Measurements from ENCODE around the gene ITGB4. TPM values are rescaled to one million over a fixed set of nuclear protein-coding genes. Genes with fewer than 3 reads are reported as not detected.
A peak's percentile ranks its signal among the peaks of the same experiment; 100 is the strongest.

Gene ITGB4
- 0.15 TPM for total RNA-seq (2013)
- under 1 TPM in 2 of 3 donors, not detected in 1; 0.09 to 0.82 TPM for polyA plus RNA-seq
- 0.08 and 0.14 TPM in 2 replicates for polyA minus RNA-seq
- total RNA-seq: 0.28 to 1.4 (median 0.80) reads per million in 11 experiments

DNA sequence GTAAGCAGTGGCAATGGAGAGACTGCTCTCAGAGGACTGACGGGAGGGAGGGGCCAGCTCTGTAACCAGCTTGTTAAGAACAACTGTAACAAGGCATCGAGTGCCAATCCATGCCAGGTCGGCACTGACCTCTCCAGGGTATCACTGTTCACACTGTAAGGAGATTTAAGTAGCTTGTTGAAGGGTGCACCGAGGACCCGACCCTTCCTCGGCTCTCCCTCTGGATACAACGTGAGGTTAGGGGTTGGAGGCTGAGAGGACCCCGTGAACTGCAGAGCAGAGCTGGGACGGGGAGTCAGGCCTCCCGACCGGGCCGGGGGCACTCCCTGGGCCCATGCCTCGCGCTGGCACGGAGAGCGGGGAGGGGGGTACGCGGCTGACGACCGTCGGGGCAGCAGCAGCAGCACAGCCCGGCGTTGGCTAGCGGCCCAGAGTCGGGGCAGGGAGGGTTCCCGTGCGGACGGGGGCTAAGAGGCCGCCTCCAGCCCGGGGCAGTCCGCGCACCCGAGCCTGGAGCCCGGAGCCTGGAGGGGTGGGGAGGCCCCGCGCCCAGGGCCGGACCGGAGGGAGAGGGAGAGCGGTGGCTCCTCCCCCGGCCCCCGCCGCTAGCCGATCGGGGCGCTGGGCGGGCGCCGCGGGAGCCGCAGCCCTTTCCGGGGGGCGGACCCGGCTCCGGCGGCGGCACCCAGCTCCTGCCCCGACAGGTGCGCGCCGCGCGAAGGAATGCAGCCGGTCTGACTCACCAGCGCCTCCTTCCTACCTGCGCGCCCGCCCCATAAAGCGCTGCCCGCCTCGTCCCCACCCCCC, at the start of gene ITGB4:
ITGB4 (plus strand) TSS at position 804 of the 807 bp plus-strand sequence. CDS start 3,245 bp downstream, outside the sequence.
- Mint-ChIP-seq H3K9me3 (peaks cover 0 to 8% (median 3%) of the 10 kb centered on the region in 7 donors), H3K4me1 (peaks cover 9% of the 10 kb centered on the region), H3K36me3 (peaks cover 3 to 5% of the 10 kb centered on the region in 2 donors), H3K4me3 (peak within 1 kb of the TSS; percentile 70 to 88), H3K27me3 (ENCODE audit: low read depth in 3 of 3) (peaks cover 37 to 56% (median 40%) of the 10 kb centered on the region in 3 donors), H3K27ac (peak within 1 kb of the TSS in 1 of 7 donors; percentile 18)
- no peaks in the 10 kb centered on the region for H3K36me3 ChIP-seq (replicated peaks in 1 of 2; ENCODE audit: control insufficient read depth in 1 of 2, insufficient read depth in 2 of 2, low read length in 2 of 2)
- 3% methylated on average over 51 of the region's 70 CpGs for WGBS (ENCODE audit: insufficient coverage)
- peaks cover 17 to 36% of the 10 kb centered on the region in 2 donors for H3K27me3 ChIP-seq (ENCODE audit: control insufficient read depth in 2 of 2, insufficient read depth in 2 of 2, low read length in 2 of 2)
- peak within 1 kb of the TSS; percentile 74 for H2AFZ ChIP-seq (ENCODE audit: insufficient read depth, low read depth, low read length, poor library complexity, severe bottlenecking)
- peak within 1 kb of the TSS; percentile 72 for H3K4me2 ChIP-seq (replicated peaks; ENCODE audit: extremely low read depth, low read length, poor library complexity, severe bottlenecking)
- H3K4me3 ChIP-seq (replicated peaks in 1 of 3; ENCODE audit: low read depth in 2 of 3, low read length in 3 of 3): peak within 1 kb of the TSS; percentile 5 to 69 (median 23)
- no peaks in the 10 kb centered on the region for H3K79me2 ChIP-seq (ENCODE audit: insufficient read depth, low read length)
- TF ChIP-seq, protein P1, sequence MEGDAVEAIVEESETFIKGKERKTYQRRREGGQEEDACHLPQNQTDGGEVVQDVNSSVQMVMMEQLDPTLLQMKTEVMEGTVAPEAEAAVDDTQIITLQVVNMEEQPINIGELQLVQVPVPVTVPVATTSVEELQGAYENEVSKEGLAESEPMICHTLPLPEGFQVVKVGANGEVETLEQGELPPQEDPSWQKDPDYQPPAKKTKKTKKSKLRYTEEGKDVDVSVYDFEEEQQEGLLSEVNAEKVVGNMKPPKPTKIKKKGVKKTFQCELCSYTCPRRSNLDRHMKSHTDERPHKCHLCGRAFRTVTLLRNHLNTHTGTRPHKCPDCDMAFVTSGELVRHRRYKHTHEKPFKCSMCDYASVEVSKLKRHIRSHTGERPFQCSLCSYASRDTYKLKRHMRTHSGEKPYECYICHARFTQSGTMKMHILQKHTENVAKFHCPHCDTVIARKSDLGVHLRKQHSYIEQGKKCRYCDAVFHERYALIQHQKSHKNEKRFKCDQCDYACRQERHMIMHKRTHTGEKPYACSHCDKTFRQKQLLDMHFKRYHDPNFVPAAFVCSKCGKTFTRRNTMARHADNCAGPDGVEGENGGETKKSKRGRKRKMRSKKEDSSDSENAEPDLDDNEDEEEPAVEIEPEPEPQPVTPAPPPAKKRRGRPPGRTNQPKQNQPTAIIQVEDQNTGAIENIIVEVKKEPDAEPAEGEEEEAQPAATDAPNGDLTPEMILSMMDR (IDR thresholded peaks at IDR 0.05): no peak
- DNase-seq: no peak
- H3K9me3 ChIP-seq (replicated peaks in 1 of 2; ENCODE audit: control insufficient read depth in 1 of 2, insufficient read depth in 1 of 2, low read length in 2 of 2): no peaks in the 10 kb centered on the region
- intact Hi-C loops (cut with micrococcal nuclease): no loop called here
- no peaks in the 10 kb centered on the region for H4K20me1 ChIP-seq (ENCODE audit: insufficient read depth, low read length)
- H3K27ac ChIP-seq (ENCODE audit: low read depth in 1 of 2, low read length in 2 of 2): no peak within 1 kb of the TSS
- peaks cover 7 to 14% of the 10 kb centered on the region in 2 donors for H3K4me1 ChIP-seq (ENCODE audit: control insufficient read depth in 1 of 2, insufficient read depth in 2 of 2, low read length in 2 of 2)
- H3K9ac ChIP-seq (ENCODE audit: insufficient read depth, low read length, poor library complexity, severe bottlenecking): peak within 1 kb of the TSS; percentile 43

DNA sequence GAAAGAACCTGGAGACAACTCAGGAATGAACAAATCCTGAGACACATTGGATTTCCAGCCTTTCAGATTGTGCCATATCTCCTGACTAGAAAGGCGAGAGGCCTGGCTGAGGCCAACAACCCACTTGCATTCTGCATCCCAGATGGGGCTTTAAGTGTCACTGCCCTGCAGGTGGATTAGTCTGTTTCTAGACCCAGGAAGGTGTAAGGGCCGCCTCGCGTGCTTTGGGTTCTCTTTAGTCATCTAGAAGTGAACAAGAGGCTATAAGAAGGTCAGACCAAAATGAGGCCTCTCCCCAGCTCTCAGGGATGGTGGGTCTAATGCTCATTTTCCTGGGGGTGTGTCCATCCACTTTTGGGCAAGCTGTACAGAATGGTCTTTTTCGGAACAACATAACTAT, 49.2 kb upstream of the ITGB4 start:
- Mint-ChIP-seq H3K27ac (no peak overlapping the region), H3K36me3 (peaks cover 61 to 66% of the 10 kb centered on the region in 2 donors), H3K4me3 (no peak overlapping the region)

More for the DNA sequence above, 49.2 kb upstream of the ITGB4 start:
- peaks cover 72% of the 10 kb centered on the region for H3K79me2 ChIP-seq (ENCODE audit: insufficient read depth, low read length)
- no peak overlapping the region for H3K4me3 ChIP-seq (replicated peaks in 1 of 3; ENCODE audit: low read depth in 2 of 3, low read length in 3 of 3)
- Mint-ChIP-seq H3K9me3 (no peaks in the 10 kb centered on the region), H3K27me3 (ENCODE audit: low read depth in 3 of 3) (peaks cover 0 to 1% (median 0%) of the 10 kb centered on the region in 3 donors), H3K4me1 (peaks cover 4% of the 10 kb centered on the region)
- H3K36me3 ChIP-seq (replicated peaks in 1 of 2; ENCODE audit: control insufficient read depth in 1 of 2, insufficient read depth in 2 of 2, low read length in 2 of 2): peaks cover 43 to 67% of the 10 kb centered on the region in 2 donors
- no peak overlapping the region for H3K4me2 ChIP-seq (replicated peaks; ENCODE audit: extremely low read depth, low read length, poor library complexity, severe bottlenecking)
- intact Hi-C loops (cut with micrococcal nuclease): loop anchor here (2.0 to 5.0 kb wide), 2 partner anchors 40 to 79 kb away; partner anchors contain the start of gene SMIM5 (in 1 of the 2)
- DNase-seq: no peak
- H3K27ac ChIP-seq (ENCODE audit: low read depth in 1 of 2, low read length in 2 of 2): no peak overlapping the region
- no peaks in the 10 kb centered on the region for H3K27me3 ChIP-seq (ENCODE audit: control insufficient read depth in 2 of 2, insufficient read depth in 2 of 2, low read length in 2 of 2)
- H4K20me1 ChIP-seq (ENCODE audit: insufficient read depth, low read length): peaks cover 16% of the 10 kb centered on the region
- WGBS (ENCODE audit: insufficient coverage): 100% methylated on average over 1 of the region's 5 CpGs
- peaks cover 13 to 18% of the 10 kb centered on the region in 2 donors for H3K4me1 ChIP-seq (ENCODE audit: control insufficient read depth in 1 of 2, insufficient read depth in 2 of 2, low read length in 2 of 2)
- no peaks in the 10 kb centered on the region for H3K9me3 ChIP-seq (replicated peaks in 1 of 2; ENCODE audit: control insufficient read depth in 1 of 2, insufficient read depth in 1 of 2, low read length in 2 of 2)
- no peak overlapping the region for H2AFZ ChIP-seq (ENCODE audit: insufficient read depth, low read depth, low read length, poor library complexity, severe bottlenecking)
- TF ChIP-seq, protein P1 (IDR thresholded peaks at IDR 0.05): no peak
- H3K9ac ChIP-seq (ENCODE audit: insufficient read depth, low read length, poor library complexity, severe bottlenecking): no peak overlapping the region

Data from CD14-positive monocyte (primary cell).